OCI-LY1 (cell line): ENCODE results near the gene FAU.
A peak's percentile ranks its signal among the peaks of the same experiment; 100 is the strongest.

ENCODE experiments used
- H2AFZ ChIP-seq: fragments of 200-600 bp; sonication (generic), shearing (Covaris generic); 2 replicates; pipeline ENCODE4 v1.6.0; 2014; ENCODE audit warnings: antibody characterized with exemption, mild to moderate bottlenecking, low read length
- H3F3A ChIP-seq: fragments of 200-600 bp; sonication (generic), shearing (Covaris generic); 2 replicates; pipeline ENCODE4 v1.6.0; 2014; ENCODE audit warnings: mild to moderate bottlenecking, antibody characterized with exemption, low read length, moderate library complexity; ENCODE audit not compliant: insufficient read depth
- H3K27ac ChIP-seq: fragments of 200-600 bp; sonication (generic); 2 replicates; pipeline ENCODE4 v1.5.1; 2014; ENCODE audit warnings: low read length, mixed run types, mild to moderate bottlenecking, low read depth; ENCODE audit not compliant: poor library complexity, severe bottlenecking
- H3K27me3 ChIP-seq: fragments of 200-600 bp; sonication (generic); 2 replicates; pipeline ENCODE4 v1.6.0; 2014; ENCODE audit warnings: antibody characterized with exemption, mild to moderate bottlenecking, low read length, moderate library complexity; ENCODE audit not compliant: insufficient read depth
- H3K36me3 ChIP-seq: fragments of 200-600 bp; sonication (generic); 2 replicates; pipeline ENCODE4 v1.6.1; 2014; ENCODE audit warnings: mild to moderate bottlenecking, antibody characterized with exemption, low read length, moderate library complexity, mixed read lengths; ENCODE audit not compliant: insufficient read depth
- H3K4me1 ChIP-seq: fragments of 200-600 bp; sonication (generic); 2 replicates; pipeline ENCODE4 v1.5.1; 2014; ENCODE audit warnings: mild to moderate bottlenecking, low read length, moderate library complexity; ENCODE audit not compliant: insufficient read depth, severe bottlenecking
- H3K4me2 ChIP-seq: fragments of 200-600 bp; sonication (generic), shearing (Covaris generic); 2 replicates; pipeline ENCODE4 v1.6.1; 2014; ENCODE audit warnings: low read length
- H3K4me3 ChIP-seq: fragments of 200-600 bp; sonication (generic); 2 replicates; pipeline ENCODE4 v1.5.1; 2014; ENCODE audit warnings: low read length, low read depth, mild to moderate bottlenecking, mixed read lengths; ENCODE audit not compliant: poor library complexity, severe bottlenecking
- H3K79me2 ChIP-seq: fragments of 200-600 bp; shearing (Covaris generic); 2 replicates; pipeline ENCODE4 v1.6.1; 2016; ENCODE audit warnings: mixed run types, low read length, mixed read lengths; ENCODE audit not compliant: insufficient read depth
- H3K9ac ChIP-seq: fragments of 200-600 bp; sonication (generic), shearing (Covaris generic); 2 replicates; pipeline ENCODE4 v1.6.1; 2014; ENCODE audit warnings: mild to moderate bottlenecking, low read length, mixed read lengths
- H3K9me2 ChIP-seq: fragments of 200-600 bp; sonication (generic), shearing (Covaris generic); 2 replicates; pipeline ENCODE4 v1.6.1; 2014; ENCODE audit warnings: low read depth, mild to moderate bottlenecking, low read length, mixed read lengths
- H3K9me3 ChIP-seq: fragments of 200-600 bp; shearing (Covaris generic); 2 replicates; pipeline ENCODE4 v1.6.1; 2014; ENCODE audit warnings: low read length, mixed read lengths
- H4K20me1 ChIP-seq: fragments of 200-600 bp; sonication (generic), shearing (Covaris generic); 2 replicates; pipeline ENCODE4 v1.6.0; 2016; ENCODE audit warnings: mild to moderate bottlenecking, low read length; ENCODE audit not compliant: insufficient read depth
- CTCF ChIP-seq: fragments of 200-600 bp; sonication (generic), shearing (Covaris generic); IDR thresholded peaks from 2 replicates; pipeline ENCODE4 v1.5.1; 2017; ENCODE audit warnings: mild to moderate bottlenecking, antibody characterized with exemption, low read length, moderate library complexity, mixed read lengths
- EZH2 ChIP-seq: fragments of 200-600 bp; sonication (generic), shearing (Covaris generic); IDR thresholded peaks from 2 replicates; pipeline ENCODE4 v1.8.0; 2017; ENCODE audit warnings: borderline replicate concordance, mixed run types, mild to moderate bottlenecking, antibody characterized with exemption, low read length, moderate library complexity, mixed read lengths

The FAU gene

DNA sequence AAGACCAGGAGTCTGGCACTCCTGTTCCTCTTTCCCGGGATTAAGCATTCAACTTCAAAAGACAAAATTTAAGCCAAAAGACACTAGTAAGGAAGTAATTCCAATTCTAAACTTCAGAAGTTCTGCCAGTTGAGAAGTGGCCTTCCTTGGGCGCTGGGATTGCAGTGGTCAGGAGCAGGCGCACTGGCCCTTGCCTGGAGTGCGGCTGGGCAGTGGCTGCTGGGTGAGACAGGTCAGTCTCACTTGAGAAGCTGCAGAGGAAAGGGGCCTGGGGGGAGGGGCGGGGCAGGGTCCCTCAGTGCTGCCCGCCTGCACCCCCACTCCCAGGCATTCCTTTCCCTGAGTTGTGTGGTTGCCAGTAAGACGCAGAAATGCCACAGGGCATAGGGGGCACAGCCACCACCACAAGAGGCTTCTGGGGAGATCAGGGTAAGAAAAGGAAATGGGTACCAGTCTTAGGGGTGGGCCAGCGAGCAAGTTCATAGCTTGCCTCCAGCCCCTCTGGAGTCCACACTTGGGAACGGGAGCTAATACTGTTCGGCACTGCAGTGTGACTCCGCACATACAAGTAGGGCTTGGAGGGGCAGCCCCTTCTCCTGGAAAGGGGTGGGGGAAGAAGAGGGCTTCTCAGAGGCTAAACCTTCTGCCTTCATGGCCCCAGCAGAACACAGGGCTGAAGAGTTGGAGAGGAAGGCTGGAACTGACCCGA is 5.7 kb upstream of the FAU start:
- no peaks in the 10 kb centered on the region for H3K27me3 ChIP-seq
- H3K4me1 ChIP-seq = peaks cover 41% of the 10 kb centered on the region
- TF ChIP-seq CTCF (no peak), EZH2 (no peak)
- no peaks in the 10 kb centered on the region for H3K9me3 ChIP-seq
- H3F3A ChIP-seq = peaks cover 23% of the 10 kb centered on the region; the same call in 1 of the 2 replicates
- no peaks in the 10 kb centered on the region for H3K9me2 ChIP-seq
- no peak overlapping the region for H2AFZ ChIP-seq
- H3K4me3 ChIP-seq = no peak overlapping the region
- no peaks in the 10 kb centered on the region for H4K20me1 ChIP-seq
- H3K4me2 ChIP-seq = no peak overlapping the region
- H3K27ac ChIP-seq = peak overlapping the region; percentile 99
- peaks cover 6% of the 10 kb centered on the region for H3K79me2 ChIP-seq
- H3K9ac ChIP-seq = no peak overlapping the region
- peaks cover 87% of the 10 kb centered on the region for H3K36me3 ChIP-seq

GRCh38 chr11:65126624-65127274 is 4.8 kb upstream of the FAU start:
- Histone ChIP-seq H3K27me3 (no peaks in the 10 kb centered on the region), H3K9ac (no peak overlapping the region), H3K79me2 (peaks cover 7% of the 10 kb centered on the region), H3K27ac (peak overlapping the region; percentile 43), H3K4me1 (peaks cover 33% of the 10 kb centered on the region), H3F3A (peaks cover 23% of the 10 kb centered on the region; the same call in 1 of the 2 replicates), H3K4me3 (no peak overlapping the region), H3K4me2 (no peak overlapping the region), H3K36me3 (peaks cover 81% of the 10 kb centered on the region), H3K9me3 (no peaks in the 10 kb centered on the region), H2AFZ (no peak overlapping the region), H4K20me1 (no peaks in the 10 kb centered on the region), H3K9me2 (no peaks in the 10 kb centered on the region)
- no peak for TF ChIP-seq CTCF
- no peak for TF ChIP-seq EZH2

- H3K27ac ChIP-seq = no peak overlapping the region
- H3K4me1 ChIP-seq = peaks cover 29% of the 10 kb centered on the region
- H3K79me2 ChIP-seq = peaks cover 19% of the 10 kb centered on the region
- H3K27me3 ChIP-seq = no peaks in the 10 kb centered on the region
- no peak overlapping the region for H3K9ac ChIP-seq
- H4K20me1 ChIP-seq = no peaks in the 10 kb centered on the region
- H3K4me3 ChIP-seq = no peak overlapping the region
- no peaks in the 10 kb centered on the region for H3K9me3 ChIP-seq
- H3F3A ChIP-seq = peaks cover 23% of the 10 kb centered on the region; the same call in 1 of the 2 replicates
- TF ChIP-seq CTCF = no peak
- TF ChIP-seq EZH2 = no peak
- H3K36me3 ChIP-seq = peaks cover 81% of the 10 kb centered on the region
- no peaks in the 10 kb centered on the region for H3K9me2 ChIP-seq
- H2AFZ ChIP-seq = no peak overlapping the region
- no peak overlapping the region for H3K4me2 ChIP-seq
Observed at GRCh38 chr11:65125197-65126056, 3.5 kb upstream of the FAU start.
